GM18907 (cell line): Measurements from ENCODE around the gene IQGAP2.

ENCODE experiments used
- ATAC-seq: cut with Tn5 transposase; IDR thresholded peaks from one replicate; pipeline ENCODE4 v1.9.1; 2021; ENCODE audit warnings: mild to moderate bottlenecking, moderate library complexity; ENCODE audit not compliant: unreplicated experiment

Gene IQGAP2

DNA sequence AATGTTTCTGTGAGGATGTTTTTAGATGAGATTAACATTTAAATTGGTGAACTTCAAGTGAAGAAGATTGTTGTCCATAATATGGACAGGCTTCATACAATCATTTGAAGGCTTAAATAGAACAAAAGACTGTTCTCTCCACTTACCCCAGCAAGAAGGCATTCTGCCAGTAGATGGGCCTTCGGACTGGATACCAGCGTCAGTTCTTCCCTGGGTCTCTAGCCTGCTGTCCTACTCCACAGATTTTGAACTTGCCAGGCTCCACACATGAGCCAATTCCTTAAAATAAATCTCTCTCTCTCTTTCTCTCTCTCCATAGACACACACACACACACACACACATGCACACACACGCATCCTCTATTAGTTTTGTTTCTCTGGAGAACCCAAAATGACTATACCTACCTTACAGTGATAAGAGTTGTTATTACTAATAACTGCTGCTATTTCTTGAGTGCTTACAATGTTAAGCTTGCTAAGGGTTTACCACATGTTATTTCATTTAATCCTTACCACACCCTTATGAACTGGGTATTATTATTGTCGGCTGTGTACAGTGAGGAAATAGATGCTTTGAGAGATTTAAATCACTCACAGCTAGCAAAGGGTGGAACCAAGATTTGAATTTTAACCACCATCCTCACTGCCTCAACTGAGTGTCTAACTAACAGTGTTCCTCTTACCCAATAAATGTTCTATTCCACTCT, 19.8 kb upstream of the IQGAP2 start:
- no peak for ATAC-seq

DNA sequence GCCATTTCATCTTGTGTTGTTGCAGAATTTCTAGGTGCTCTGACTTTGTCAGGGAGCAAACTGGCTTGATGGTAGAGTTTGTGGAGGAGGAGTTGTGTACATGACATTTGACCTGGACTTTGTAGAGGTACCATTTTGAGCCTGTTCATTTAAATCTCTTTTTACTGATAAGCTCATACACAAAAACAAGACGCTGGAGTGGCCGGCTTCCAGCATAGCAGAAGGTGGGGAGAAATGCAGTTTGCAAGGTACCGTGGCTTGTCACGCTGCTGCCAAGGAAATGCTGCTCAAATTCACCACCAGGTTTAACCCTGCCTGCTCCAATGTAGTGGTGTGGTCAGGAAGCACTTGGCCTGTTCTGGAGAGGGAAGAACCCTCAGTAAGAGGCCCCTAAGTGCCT, 18.9 kb upstream of the IQGAP2 start:
- ATAC-seq = no peak

- ATAC-seq = no peak
Observed at GRCh38 chr5:76384705-76385104, 18.4 kb upstream of the IQGAP2 start.

DNA sequence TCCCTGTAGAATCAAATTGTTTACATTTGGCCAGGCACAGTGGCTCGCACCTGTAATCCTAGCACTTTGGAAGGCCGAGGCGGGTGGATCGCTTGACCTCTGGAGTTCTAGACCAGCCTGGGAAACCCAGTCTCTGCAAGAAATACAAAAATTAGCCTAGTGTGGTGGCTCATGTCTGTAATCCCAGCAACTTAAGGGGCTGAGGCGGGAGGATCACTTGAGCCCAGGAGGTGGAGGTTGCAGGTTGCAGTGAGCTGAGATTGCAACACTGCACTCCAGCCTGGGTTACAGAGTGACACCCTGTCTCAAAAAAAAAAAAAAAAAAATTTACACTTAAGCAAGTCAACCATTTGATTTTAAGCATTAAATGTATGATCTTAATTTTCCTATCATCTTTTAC, 17.5 kb upstream of the IQGAP2 start:
- ATAC-seq = no peak

DNA sequence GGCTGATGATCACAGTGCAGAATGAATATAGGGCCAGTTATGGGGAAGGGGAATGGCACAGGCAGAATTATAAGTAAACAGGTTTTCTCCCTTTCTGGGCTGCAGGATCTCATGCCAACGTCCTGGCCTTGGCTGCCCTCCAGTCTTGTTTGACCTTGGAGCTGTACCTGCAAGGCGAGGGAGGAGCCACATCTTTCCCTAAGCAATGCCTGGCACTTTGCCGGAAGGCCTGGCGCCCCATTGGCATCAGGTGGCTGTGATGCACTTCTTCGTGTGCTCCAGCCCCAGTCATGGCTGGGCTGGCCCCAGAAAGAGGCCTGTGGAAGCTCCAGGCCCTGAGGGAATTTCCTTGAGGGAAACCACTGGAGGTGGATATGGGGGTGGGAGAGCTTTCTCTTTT, 16.7 kb upstream of the IQGAP2 start:
- ATAC-seq = no peak

DNA sequence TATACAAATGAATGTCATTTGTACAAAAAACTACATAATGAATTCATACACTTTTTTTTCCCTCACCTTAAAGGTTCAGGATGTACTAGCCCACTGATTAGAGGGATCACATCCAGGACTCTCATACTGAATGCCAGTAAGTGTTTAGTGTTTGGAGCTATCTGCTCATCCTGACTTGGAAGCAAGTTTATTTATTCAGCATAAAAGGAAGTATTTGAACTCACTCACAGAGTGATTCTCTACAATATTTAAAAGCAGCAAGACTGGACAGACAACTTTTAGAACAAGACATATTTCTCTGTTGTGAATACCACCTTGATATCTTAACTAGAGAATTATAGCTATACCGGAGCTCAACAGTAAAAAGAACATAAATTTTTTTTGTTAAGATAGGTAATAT, 14.8 kb upstream of the IQGAP2 start:
- no peak for ATAC-seq

- ATAC-seq = no peak
Observed at GRCh38 chr5:76388791-76389512, 14.1 kb upstream of the IQGAP2 start.

GRCh38 chr5:76389513-76390154, 13.5 kb upstream of the IQGAP2 start:
- no peak for ATAC-seq

- no peak for ATAC-seq
Observed at GRCh38 chr5:76391014-76391413, 12.1 kb upstream of the IQGAP2 start.

DNA sequence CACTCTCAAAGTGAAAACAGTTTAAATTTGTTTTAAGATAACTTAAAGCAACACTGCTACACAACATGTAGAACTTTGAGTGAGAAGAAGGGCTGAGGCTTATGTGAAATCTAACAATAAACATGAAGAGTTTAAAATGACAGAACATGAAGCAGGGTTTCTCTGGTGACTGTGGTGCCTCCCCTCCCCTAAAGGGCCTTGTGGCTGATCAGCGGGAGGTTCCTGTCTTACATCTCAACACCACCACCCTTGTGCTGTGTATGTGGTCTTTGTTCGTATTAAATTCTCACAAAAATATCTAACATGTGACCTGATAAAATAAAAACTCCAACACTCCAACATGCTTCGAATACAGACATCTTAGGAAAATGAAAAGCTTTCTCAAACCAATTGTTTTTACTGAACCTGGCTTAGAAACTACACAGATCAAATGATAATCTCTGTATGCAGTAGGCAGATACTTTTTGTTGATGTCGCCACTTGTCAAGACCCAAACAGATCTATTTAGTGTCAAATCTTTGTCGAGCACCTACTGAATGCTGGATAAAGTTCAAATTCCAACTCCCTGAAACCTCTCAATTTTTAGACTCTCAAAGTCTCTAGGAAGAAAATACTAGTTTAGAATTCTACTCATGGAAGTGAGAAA, 9.9 kb upstream of the IQGAP2 start:
- ATAC-seq = no peak

DNA sequence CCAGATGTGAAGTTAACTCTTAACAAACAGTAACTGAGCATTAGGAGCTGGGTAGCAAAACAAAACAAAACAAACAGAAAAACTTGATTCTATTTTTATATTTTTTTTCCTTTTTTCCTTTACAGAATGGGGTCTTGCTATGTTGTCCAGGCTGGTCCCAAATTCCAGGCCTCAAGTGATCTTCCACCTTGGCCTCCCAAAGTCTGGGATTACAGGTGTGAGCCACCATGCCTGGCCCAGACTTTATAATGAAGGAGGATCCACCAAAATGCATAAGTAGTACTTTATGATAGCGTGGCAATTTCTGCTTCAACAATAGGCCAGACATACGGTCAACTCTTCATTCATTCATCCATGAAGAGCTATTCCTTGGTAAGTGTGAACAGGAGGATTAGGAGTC, 5.9 kb upstream of the IQGAP2 start:
- ATAC-seq = no peak

- no peak for ATAC-seq
Observed at GRCh38 chr5:76399268-76399667, 3.8 kb upstream of the IQGAP2 start.

DNA sequence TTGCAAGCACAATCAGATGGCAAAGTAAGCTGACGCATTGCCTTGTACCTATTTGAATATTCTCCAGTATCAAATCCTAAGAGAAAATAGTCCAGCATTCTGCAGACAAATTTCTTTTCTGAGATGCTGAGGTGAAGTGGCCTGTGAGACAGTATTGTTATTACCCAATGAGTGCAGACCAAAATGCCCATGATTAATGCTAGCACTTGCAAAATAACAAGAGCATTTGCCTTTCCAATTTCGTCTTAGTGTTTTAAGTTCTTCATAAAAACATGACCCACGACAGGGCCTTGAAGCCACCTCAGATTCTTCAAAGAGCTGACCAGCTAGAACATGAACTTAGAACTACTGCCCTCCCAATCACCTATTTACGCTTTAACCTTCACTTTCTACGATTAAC, 2.6 kb upstream of the IQGAP2 start:
- no peak for ATAC-seq

DNA sequence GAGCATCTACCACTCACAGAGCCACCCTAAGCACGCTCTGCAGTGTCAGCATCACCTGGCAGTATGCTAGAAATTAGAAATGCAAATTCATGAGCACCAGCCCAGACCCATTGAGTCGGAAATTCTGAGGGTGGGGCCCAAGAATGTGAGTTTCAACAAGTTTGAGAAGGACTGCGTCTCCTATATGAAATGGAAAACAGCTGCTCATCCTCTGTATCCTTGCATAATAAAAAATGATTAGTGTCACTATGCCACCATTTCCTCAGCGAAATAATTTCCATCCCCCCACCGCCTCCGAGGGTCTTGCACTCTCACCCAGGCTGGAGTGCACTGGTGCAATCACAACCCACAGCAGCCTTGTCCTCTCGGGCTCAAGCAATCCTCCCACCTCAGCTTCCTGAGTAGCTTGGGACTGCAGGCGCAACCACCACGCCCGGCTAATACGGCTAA, 1.3 kb upstream of the IQGAP2 start:
- no peak for ATAC-seq

GRCh38 chr5:76402251-76402885, 717 bp upstream of the IQGAP2 start:
- peak; percentile 42 for ATAC-seq

- ATAC-seq = peak; percentile 34
Observed at GRCh38 chr5:76403766-76404222, 709 bp downstream of the IQGAP2 start.

GRCh38 chr5:76404223-76405211, 1.4 kb downstream of the IQGAP2 start:
- ATAC-seq = peak; percentile 34

- ATAC-seq = no peak
Observed at GRCh38 chr5:76406014-76406413, 2.9 kb downstream of the IQGAP2 start.

- ATAC-seq = no peak
Observed at GRCh38 chr5:76406673-76407072, 3.6 kb downstream of the IQGAP2 start.
